Glutamatergic neuron (in vitro differentiated cells): ENCODE data around the gene TMPRSS15. TPM values are rescaled to one million over a fixed set of nuclear protein-coding genes. Genes with fewer than 3 reads are reported as not detected.

Source experiments
- DNase-seq: peaks from one replicate; pipeline ENCODE4 v3.0.0; 2022
- H3K27ac Mint-ChIP-seq: one replicate; pipeline ENCODE4 v1.8.0; 2020; ENCODE audit warnings: mild to moderate bottlenecking, mixed read lengths, inconsistent platforms; ENCODE audit not compliant: unreplicated experiment
- H3K27me3 Mint-ChIP-seq: one replicate; pipeline ENCODE4 v1.8.0; 2020; ENCODE audit warnings: mild to moderate bottlenecking, moderate library complexity, mixed read lengths, inconsistent platforms; ENCODE audit not compliant: unreplicated experiment
- H3K36me3 Mint-ChIP-seq: one replicate; pipeline ENCODE4 v1.8.0; 2020; ENCODE audit warnings: mild to moderate bottlenecking, mixed read lengths, inconsistent platforms; ENCODE audit not compliant: unreplicated experiment
- H3K4me1 Mint-ChIP-seq: one replicate; pipeline ENCODE4 v1.8.0; 2020; ENCODE audit warnings: mild to moderate bottlenecking, low read depth, mixed read lengths, inconsistent platforms; ENCODE audit not compliant: unreplicated experiment
- H3K4me3 Mint-ChIP-seq: one replicate; pipeline ENCODE4 v1.8.0; 2020; ENCODE audit warnings: mild to moderate bottlenecking, mixed read lengths, inconsistent platforms; ENCODE audit not compliant: unreplicated experiment
- H3K9me3 Mint-ChIP-seq: one replicate; pipeline ENCODE4 v1.8.0; 2020; ENCODE audit warnings: mild to moderate bottlenecking, moderate library complexity, mixed read lengths, inconsistent platforms; ENCODE audit not compliant: unreplicated experiment
- CTCF ChIP-seq: fragments of 200-600 bp; sonication (generic); IDR thresholded peaks from one replicate; pipeline ENCODE4 v1.5.0; 2021; ENCODE audit not compliant: partially characterized antibody, unreplicated experiment
- total RNA-seq: library from RNA; stranded (reverse); fragmentation: NEBNext Ultra II Directional; extraction: Animal tissue kit (Norgen Biotek cat#: 25700); gene quantifications from one replicate; pipeline ENCODE4 v1.2.1, GENCODE V29; 2021; ENCODE audit not compliant: unreplicated experiment

The TMPRSS15 gene
- total RNA-seq, 1 donor from 2014 or later: not detected

- no peaks in the 10 kb centered on the region for H3K27me3 Mint-ChIP-seq
- no peaks in the 10 kb centered on the region for H3K36me3 Mint-ChIP-seq
- no peak overlapping the region for H3K4me3 Mint-ChIP-seq
- no peak for DNase-seq
- no peaks in the 10 kb centered on the region for H3K4me1 Mint-ChIP-seq
- TF ChIP-seq CTCF: no peak
- H3K27ac Mint-ChIP-seq: no peak overlapping the region
- H3K9me3 Mint-ChIP-seq: no peaks in the 10 kb centered on the region
Observed at GRCh38 chr21:18430341-18430740, 26.8 kb upstream of the TMPRSS15 start.

- no peaks in the 10 kb centered on the region for H3K4me1 Mint-ChIP-seq
- TF ChIP-seq CTCF: no peak
- peaks cover 2% of the 10 kb centered on the region for H3K9me3 Mint-ChIP-seq
- no peaks in the 10 kb centered on the region for H3K36me3 Mint-ChIP-seq
- no peak for DNase-seq
- H3K27ac Mint-ChIP-seq: no peak overlapping the region
- H3K4me3 Mint-ChIP-seq: no peak overlapping the region
- no peaks in the 10 kb centered on the region for H3K27me3 Mint-ChIP-seq
Observed at GRCh38 chr21:18424276-18424675, 20.7 kb upstream of the TMPRSS15 start.

GRCh38 chr21:18417141-18417790 lies 13.7 kb upstream of the TMPRSS15 start:
- H3K27me3 Mint-ChIP-seq: peaks cover 2% of the 10 kb centered on the region
- H3K9me3 Mint-ChIP-seq: peaks cover 2% of the 10 kb centered on the region
- no peak overlapping the region for H3K27ac Mint-ChIP-seq
- no peaks in the 10 kb centered on the region for H3K4me1 Mint-ChIP-seq
- H3K4me3 Mint-ChIP-seq: no peak overlapping the region
- no peak for TF ChIP-seq CTCF
- H3K36me3 Mint-ChIP-seq: no peaks in the 10 kb centered on the region
- DNase-seq: no peak

- Mint-ChIP-seq H3K36me3 (no peaks in the 10 kb centered on the region), H3K27ac (no peak overlapping the region), H3K4me1 (peaks cover 2% of the 10 kb centered on the region), H3K9me3 (no peaks in the 10 kb centered on the region), H3K27me3 (peaks cover 2% of the 10 kb centered on the region), H3K4me3 (no peak overlapping the region)
- TF ChIP-seq CTCF: no peak
- DNase-seq: no peak
Observed at GRCh38 chr21:18411565-18411964, 8.0 kb upstream of the TMPRSS15 start.

GRCh38 chr21:18409579-18409978 lies 6.0 kb upstream of the TMPRSS15 start:
- Mint-ChIP-seq H3K36me3 (no peaks in the 10 kb centered on the region), H3K4me1 (peaks cover 2% of the 10 kb centered on the region), H3K27ac (no peak overlapping the region), H3K9me3 (no peaks in the 10 kb centered on the region), H3K27me3 (peaks cover 2% of the 10 kb centered on the region), H3K4me3 (no peak overlapping the region)
- TF ChIP-seq CTCF: no peak
- no peak for DNase-seq
